Neural progenitor cell (in vitro differentiated cells): ENCODE data around the gene ECM1. TPM values are rescaled to one million over a fixed set of nuclear protein-coding genes. Genes with fewer than 3 reads are reported as not detected.

Source experiments
- DNase-seq: peaks from one replicate; pipeline ENCODE4 v3.0.0-alpha.2; 2016; ENCODE audit warnings: low spot score
- H2AFZ ChIP-seq: fragments of 200-600 bp; sonication (generic); replicated peaks from 2 replicates; pipeline ENCODE4 v1.6.1; 2016; ENCODE audit warnings: antibody characterized with exemption
- H3F3A ChIP-seq: fragments of 200-600 bp; sonication (generic); 2 replicates; pipeline ENCODE4 v1.6.1; 2016; ENCODE audit warnings: antibody characterized with exemption, low read depth
- H3K27ac ChIP-seq: fragments of 200-600 bp; sonication (generic); 2 replicates; pipeline ENCODE4 v1.5.1; 2016; ENCODE audit warnings: mild to moderate bottlenecking
- H3K27me3 ChIP-seq: fragments of 200-600 bp; sonication (generic); 2 replicates; pipeline ENCODE4 v1.6.1; 2016; ENCODE audit warnings: mild to moderate bottlenecking, moderate library complexity
- H3K36me3 ChIP-seq: fragments of 200-600 bp; sonication (generic); 2 replicates; pipeline ENCODE4 v1.5.1; 2016
- H3K4me1 ChIP-seq: fragments of 200-600 bp; sonication (generic); 2 replicates; pipeline ENCODE4 v1.6.1; 2016; ENCODE audit warnings: mixed run types
- H3K4me2 ChIP-seq: fragments of 200-600 bp; sonication (generic); 2 replicates; pipeline ENCODE4 v1.6.1; 2016
- H3K4me3 ChIP-seq: fragments of 200-600 bp; sonication (generic); 2 replicates; pipeline ENCODE4 v1.5.1; 2016
- H3K79me2 ChIP-seq: fragments of 200-600 bp; sonication (generic); 2 replicates; pipeline ENCODE4 v1.6.1; 2016; ENCODE audit warnings: low read depth
- H3K9ac ChIP-seq: fragments of 200-600 bp; sonication (generic); 2 replicates; pipeline ENCODE4 v1.6.1; 2016
- H3K9me3 ChIP-seq: fragments of 200-600 bp; sonication (generic); 2 replicates; pipeline ENCODE4 v1.5.1; 2016; ENCODE audit warnings: low read depth
- H4K20me1 ChIP-seq: fragments of 200-600 bp; sonication (generic); 2 replicates; pipeline ENCODE4 v1.6.1; 2016; ENCODE audit warnings: low read depth
- H3K27ac Mint-ChIP-seq: 3 replicates; pipeline ENCODE4 v1.8.0; 2021; ENCODE audit warnings: mixed read lengths
- H3K27me3 Mint-ChIP-seq: 2 replicates; pipeline ENCODE4 v1.8.0; 2022; ENCODE audit warnings: low read depth, mild to moderate bottlenecking, inconsistent platforms, moderate library complexity, mixed read lengths; ENCODE audit not compliant: insufficient read depth
- H3K36me3 Mint-ChIP-seq: 3 replicates; pipeline ENCODE4 v1.8.0; 2021; ENCODE audit warnings: mixed read lengths
- H3K4me1 Mint-ChIP-seq: 3 replicates; pipeline ENCODE4 v1.8.0; 2021; ENCODE audit warnings: mixed read lengths
- H3K4me3 Mint-ChIP-seq: 3 replicates; pipeline ENCODE4 v1.8.0; 2021; ENCODE audit warnings: mild to moderate bottlenecking, moderate library complexity, mixed read lengths
- H3K9me3 Mint-ChIP-seq: 3 replicates; pipeline ENCODE4 v1.8.0; 2020; ENCODE audit warnings: mixed read lengths
- CTCF ChIP-seq: fragments of 200-600 bp; sonication (generic); IDR thresholded peaks from 2 replicates; pipeline ENCODE4 v1.5.1; 2017; ENCODE audit warnings: antibody characterized with exemption, mild to moderate bottlenecking
- EZH2 ChIP-seq: fragments of 200-600 bp; sonication (generic); IDR thresholded peaks from 2 replicates; pipeline ENCODE4 v1.6.1; 2017; ENCODE audit warnings: antibody characterized with exemption, mild to moderate bottlenecking, moderate library complexity
- EZH2phosphoT487 ChIP-seq: fragments of 200-600 bp; sonication (generic); IDR thresholded peaks from 2 replicates; pipeline ENCODE4 v1.6.1; 2017; ENCODE audit warnings: antibody characterized with exemption
- total RNA-seq: library from RNA; depleted of rRNA; stranded (reverse); fragments of >200 nt; gene quantifications from 2 replicates; pipeline ENCODE4 v1.2.3, GENCODE V29; 2015; ENCODE audit warnings: low replicate concordance

Gene ECM1
- total RNA-seq, 1 donor from 2014 or later, result 0.30 TPM

DNA sequence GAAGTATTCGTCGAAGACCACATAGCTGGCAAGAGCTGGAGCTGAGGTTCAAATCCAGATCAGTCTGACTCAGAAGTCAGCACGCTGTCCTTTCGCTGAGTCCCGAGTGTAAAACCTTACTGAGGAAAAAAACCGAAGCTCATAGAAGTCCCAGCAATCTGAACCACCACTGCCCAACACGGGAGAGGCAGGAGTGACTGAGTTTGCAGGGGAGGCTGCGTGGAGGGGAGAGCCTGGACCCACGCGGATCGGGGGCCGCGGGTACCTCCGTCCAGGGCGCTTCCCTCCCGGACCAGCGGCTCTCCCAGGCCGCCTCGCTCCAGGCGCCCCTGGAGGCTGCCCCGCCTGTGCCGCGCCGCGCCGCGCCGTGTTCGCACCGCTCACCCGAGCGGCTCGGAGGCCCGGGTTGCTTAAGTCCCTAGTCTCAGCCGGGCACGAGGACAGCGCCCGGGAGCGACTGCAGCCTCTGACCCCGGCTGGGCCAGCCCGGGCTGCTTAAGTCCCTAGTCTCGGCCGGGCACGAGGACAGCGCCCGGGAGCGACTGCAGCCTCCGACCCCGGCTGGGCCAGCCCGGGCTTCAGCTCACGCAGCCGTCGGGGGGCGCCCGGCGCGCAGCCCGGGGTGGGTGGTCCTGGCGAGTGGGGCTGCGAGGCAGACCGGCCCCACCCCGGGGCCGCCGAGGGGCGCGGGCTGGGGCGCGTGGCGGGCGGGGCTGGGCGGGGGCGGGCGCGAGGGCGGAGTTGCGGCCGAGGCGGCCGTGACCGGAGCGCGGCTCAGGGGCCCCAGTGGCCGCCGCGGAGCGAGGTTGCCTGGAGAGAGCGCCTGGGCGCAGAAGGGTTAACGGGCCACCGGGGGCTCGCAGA lies 41.0 kb downstream of the ECM1 start, which contains the start of gene ADAMTSL4:
Gene ADAMTSL4, plus strand, starts transcription at position 777 of the 864 bp plus-strand sequence. CDS start 2,881 bp downstream, outside the sequence.
- peak within 1 kb of the TSS; percentile 85 for H3K4me2 ChIP-seq
- DNase-seq, result peak; percentile 89
- Mint-ChIP-seq H3K9me3 (no peaks in the 10 kb centered on the region), H3K27me3 (peaks cover 23% of the 10 kb centered on the region), H3K4me1 (peaks cover 25% of the 10 kb centered on the region), H3K27ac (no peak within 1 kb of the TSS), H3K4me3 (peak within 1 kb of the TSS; percentile 87), H3K36me3 (no peaks in the 10 kb centered on the region)
- H3K79me2 ChIP-seq, result no peaks in the 10 kb centered on the region
- H3F3A ChIP-seq, result peaks cover 33% of the 10 kb centered on the region
- H4K20me1 ChIP-seq, result peaks cover 18% of the 10 kb centered on the region
- H3K4me3 ChIP-seq, result peak within 1 kb of the TSS; percentile 65
- H3K36me3 ChIP-seq, result no peaks in the 10 kb centered on the region
- peaks cover 48% of the 10 kb centered on the region for H3K27me3 ChIP-seq
- peaks cover 17% of the 10 kb centered on the region for H3K4me1 ChIP-seq
- H2AFZ ChIP-seq, result peak within 1 kb of the TSS; percentile 92
- H3K27ac ChIP-seq, result no peak within 1 kb of the TSS
- TF ChIP-seq EZH2phosphoT487, result peak; percentile 45
- TF ChIP-seq EZH2, result peak; percentile 56
- peak; percentile 33 for TF ChIP-seq CTCF
- no peaks in the 10 kb centered on the region for H3K9me3 ChIP-seq
- H3K9ac ChIP-seq, result no peak within 1 kb of the TSS

DNA sequence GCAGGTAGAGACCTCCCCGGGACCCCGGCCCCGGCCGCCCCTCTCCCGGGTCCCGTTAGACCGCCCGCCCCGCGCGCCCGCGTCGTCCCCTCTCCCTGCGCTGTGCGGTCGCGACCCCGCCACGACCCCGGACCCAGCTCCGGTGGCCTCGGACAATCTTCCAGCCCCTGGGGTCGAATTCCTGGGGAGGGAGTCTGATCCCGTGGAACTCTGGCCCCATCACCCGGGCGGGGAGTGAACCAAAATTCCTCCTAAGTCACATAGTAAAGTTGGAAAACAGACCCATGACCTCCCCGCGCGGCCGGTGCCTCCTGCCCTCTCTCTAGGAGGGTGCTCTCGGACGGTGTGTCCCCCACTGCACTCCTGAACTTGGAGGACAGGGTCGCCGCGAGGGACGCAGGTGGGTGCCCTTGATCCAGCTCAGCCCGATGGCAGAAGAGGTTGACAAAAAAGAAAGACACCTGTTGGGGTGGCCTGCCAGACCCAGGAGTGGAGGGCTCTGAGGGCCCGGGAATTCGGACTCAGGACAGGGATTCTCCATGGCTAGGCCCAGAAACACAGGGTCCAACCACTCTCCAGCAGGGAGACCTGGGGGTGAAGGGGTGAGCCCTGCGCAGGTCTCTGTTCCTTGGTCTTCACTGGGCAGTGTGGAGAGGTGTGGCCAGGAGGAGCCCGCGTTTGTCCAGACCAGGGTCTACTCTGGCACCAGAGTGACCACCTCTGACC lies 41.8 kb downstream of the ECM1 start:
- no peak overlapping the region for H3K27ac Mint-ChIP-seq
- no peak overlapping the region for H3K9ac ChIP-seq

More for the DNA sequence above, 41.8 kb downstream of the ECM1 start:
- no peaks in the 10 kb centered on the region for H3K36me3 ChIP-seq
- peak; percentile 75 for DNase-seq
- H3K9me3 ChIP-seq, result no peaks in the 10 kb centered on the region
- H3K27me3 ChIP-seq, result peaks cover 48% of the 10 kb centered on the region
- peak; percentile 36 for TF ChIP-seq EZH2phosphoT487
- TF ChIP-seq EZH2, result no peak
- TF ChIP-seq CTCF, result no peak
- peak overlapping the region; percentile 87 for H3K4me3 Mint-ChIP-seq
- H3K79me2 ChIP-seq, result no peaks in the 10 kb centered on the region
- H2AFZ ChIP-seq, result no peak overlapping the region
- peaks cover 13% of the 10 kb centered on the region for H3K4me1 ChIP-seq
- peak overlapping the region; percentile 85 for H3K4me2 ChIP-seq
- H3K27ac ChIP-seq, result no peak overlapping the region
- peaks cover 24% of the 10 kb centered on the region for H3K4me1 Mint-ChIP-seq
- no peaks in the 10 kb centered on the region for H3K36me3 Mint-ChIP-seq
- peaks cover 33% of the 10 kb centered on the region for H3F3A ChIP-seq
- peaks cover 23% of the 10 kb centered on the region for H3K27me3 Mint-ChIP-seq
- no peaks in the 10 kb centered on the region for H3K9me3 Mint-ChIP-seq
- peak overlapping the region; percentile 65 for H3K4me3 ChIP-seq
- H4K20me1 ChIP-seq, result peaks cover 18% of the 10 kb centered on the region
